Right forelimb (tissue), 1 donor: ENCODE data around the gene PIEZO2.
"Not testable (repeated sequence)": the region's sequence is repeated elsewhere in the genome, so short reads cannot be mapped to it uniquely, and the experiment has no call there.

ENCODE experiments used
- DNase-seq: peaks from one replicate; pipeline ENCODE4 v3.0.0-alpha.2; 2018

The PIEZO2 gene

DNA sequence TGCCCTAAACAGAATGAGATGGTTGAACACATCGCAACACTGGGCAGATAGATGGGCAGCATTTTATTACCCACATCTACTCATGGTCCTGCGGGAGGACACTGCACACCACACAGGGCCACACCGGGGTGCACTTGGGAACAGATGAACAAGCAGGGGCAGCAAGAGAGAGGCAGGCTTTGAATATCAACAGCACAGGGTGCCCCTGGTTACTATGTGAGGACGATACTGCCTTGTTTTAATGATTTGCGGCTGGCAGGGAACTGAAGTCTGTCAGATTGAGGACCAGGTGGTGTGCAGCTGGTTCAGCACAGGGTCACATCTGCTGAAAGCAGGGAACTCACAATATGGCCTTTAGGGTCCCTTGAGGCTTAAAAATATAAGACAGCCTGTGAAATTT is 195.7 kb downstream of the PIEZO2 start:
- no peak for DNase-seq

DNA sequence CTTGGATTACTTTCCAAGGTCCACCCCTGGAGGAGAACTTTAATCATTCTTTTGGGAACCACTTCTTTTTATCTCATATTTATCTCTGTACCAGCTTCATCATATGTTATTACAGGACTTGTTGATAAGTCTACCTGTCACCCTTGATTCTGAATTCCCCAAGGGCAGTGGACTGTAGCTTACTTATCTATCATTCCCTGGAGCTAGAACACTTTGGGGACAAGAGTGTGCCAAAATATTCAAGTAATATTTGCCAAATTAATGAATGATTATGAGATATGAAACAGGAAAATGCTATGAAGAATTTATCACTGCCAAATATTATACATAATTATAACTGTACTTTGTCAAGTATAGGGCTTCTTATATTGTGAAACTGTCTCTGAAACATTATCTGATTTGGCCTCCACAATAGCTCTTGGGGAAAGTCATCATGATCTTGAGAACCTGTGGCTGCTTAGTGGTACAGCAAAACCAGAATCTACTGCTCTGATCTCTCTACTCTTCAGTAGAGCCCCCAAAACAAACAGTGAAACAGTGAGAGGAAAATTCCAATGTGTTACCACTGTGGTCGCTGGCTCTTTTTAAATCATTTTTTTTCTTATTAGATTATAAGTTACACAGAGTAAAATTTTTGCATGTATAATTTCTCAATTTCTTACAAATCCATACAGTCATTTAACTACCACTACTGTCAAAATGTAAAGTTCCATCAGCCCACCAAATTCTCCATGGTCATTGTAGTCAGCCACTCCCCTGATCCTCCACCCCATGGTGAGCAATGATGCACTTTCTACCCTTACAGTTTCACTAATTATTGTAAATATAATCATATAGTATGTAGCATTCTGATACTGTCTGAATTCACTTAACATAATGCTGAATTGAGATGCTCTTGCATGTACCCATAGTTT is 197.5 kb downstream of the PIEZO2 start:
- DNase-seq: no peak

DNA sequence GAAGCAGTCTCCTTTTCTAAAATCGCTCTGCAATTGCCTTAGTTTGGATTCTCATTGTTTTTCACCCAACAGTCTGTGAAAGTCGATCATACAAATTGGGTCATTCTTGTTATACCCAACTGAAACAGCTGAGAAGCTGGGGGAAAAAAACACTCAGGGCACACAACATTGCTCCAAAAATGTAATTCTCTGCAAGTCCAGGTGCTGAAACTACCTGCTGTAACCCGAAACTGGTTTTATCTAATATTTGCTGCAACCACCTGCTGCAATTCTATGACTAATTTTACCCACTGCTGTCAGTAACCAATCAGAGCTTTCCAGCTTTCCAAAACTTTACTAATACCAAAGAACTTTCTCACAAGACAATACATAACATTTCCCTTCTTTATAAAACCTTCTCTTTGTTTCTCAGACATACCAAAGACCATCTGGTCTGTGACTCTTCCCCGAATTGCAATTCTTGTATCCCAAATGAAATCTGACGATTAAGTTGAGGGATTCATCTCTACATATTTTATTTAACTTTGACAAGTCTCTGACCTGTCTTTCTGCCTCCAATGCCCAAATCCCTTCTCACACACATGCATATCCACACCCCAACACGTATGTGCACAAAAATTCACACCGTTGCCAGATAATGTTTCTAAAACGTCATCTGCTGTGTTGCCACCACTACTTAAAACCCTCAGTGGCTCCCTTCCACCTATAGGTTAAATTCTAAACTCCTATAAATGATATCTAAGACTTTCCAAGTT is 198.3 kb downstream of the PIEZO2 start:
- no peak for DNase-seq

DNA sequence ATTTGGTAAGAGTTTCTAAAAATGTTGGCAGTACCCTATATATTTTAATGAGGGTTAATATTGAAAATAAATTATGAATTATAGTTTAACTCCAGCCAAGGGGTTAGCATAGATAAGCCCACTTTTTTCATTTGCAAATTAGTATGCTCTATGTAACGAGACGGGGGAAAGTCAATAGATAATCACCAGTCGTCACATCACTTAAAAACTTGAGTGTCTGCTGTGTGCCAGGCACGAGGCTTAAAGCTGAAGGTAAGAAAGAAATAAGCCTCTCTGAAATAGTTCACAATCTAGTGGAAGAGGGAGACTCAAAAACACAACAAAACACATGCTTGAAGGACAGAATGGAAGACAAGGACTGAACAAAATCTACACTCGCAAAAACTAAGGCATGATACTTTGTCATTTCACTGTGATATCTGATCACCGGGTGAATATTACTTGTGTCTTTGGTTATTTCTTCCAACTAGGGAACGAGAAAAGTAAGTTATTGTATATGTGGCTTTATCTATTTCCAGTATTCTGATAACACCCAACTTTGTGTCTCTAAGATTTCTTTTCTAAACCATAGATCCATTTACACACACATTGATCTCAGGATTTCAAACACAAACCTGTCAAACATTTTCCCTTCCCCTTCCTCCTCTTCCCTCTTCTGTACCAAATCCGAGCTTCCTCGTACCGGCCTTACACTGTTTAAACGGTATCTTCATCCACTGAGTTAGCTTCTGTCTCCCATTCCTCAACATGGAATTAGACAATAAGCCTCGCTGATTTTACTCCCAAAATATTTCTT is 199.1 kb downstream of the PIEZO2 start:
- DNase-seq: no peak

DNA sequence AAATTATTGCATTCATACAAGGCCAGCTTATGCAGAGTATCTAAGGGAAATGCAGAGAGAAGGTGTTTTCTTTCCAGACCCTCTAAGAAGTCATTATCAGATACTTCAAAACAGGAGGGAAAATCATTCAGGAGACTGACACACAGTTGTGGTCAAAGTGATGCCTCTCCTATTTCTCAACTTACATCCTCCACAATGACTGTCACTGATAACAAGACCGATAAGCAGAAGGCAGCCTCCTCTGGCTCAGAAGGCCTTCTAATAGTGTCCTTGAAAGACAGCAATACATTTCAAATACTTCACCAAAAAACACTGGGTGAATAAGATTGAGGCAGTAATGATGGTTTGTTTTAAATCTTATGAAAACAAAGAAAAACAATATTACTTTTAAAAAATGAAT is 199.7 kb downstream of the PIEZO2 start:
- DNase-seq: no peak

GRCh38 chr18:10948421-10948820 is 200.9 kb downstream of the PIEZO2 start:
- no peak for DNase-seq

DNA sequence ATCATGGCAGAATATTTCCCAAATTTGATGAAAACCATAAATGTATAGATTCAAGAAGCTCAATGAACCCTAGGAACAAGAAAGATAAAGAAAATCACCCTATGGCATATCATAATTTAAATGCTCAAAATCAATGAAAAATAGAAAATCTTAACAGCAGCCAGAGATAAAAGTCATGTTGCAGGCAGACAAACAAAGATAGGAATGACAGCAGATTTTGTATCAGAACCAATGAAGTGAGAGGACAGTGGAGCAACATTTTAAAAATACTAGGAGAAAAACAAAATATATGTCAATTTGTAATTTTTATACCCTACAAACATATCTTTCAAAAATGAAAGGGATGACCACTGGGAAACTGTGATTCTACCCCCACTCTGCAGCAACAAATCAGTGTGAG is 203.3 kb downstream of the PIEZO2 start:
- DNase-seq: no peak

DNA sequence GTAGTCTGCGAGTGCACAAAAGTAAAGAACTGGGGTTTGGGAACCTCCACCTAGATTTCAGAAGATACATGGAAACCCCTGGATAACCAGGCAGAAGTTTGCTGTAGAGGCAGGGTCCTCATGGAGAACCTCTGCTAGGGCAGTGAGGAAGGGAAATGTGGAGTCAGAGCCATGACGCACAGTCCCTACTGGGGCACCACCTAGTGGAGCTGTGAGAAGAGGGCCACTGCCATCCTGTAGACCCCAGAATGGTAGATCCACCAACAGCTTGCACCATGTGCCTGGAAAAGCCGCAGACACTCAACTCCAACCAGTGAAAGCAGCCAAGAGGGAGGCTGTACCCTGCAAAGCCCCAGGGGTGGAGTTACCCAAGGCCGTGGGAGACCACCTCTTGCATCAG is 206.4 kb downstream of the PIEZO2 start:
- DNase-seq: no peak

DNA sequence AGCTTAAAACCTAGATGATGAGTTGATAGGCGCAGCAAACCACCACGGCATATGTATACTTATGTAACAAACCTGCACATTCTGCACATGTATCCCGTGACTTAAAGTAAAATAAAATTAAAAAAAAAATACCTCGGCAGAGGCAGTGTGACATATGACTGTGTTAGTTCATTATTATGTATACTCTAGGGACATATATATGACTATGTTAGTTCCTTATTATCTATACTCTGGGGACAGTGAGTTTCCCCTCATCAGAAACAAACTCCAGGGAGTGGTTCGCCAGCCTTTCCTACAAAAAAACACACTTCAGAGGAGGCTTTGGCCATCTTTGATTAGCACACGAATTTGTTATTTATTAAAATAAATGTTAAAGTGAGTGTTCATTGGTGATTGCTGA is 209.5 kb downstream of the PIEZO2 start:
- DNase-seq: no peak

DNA sequence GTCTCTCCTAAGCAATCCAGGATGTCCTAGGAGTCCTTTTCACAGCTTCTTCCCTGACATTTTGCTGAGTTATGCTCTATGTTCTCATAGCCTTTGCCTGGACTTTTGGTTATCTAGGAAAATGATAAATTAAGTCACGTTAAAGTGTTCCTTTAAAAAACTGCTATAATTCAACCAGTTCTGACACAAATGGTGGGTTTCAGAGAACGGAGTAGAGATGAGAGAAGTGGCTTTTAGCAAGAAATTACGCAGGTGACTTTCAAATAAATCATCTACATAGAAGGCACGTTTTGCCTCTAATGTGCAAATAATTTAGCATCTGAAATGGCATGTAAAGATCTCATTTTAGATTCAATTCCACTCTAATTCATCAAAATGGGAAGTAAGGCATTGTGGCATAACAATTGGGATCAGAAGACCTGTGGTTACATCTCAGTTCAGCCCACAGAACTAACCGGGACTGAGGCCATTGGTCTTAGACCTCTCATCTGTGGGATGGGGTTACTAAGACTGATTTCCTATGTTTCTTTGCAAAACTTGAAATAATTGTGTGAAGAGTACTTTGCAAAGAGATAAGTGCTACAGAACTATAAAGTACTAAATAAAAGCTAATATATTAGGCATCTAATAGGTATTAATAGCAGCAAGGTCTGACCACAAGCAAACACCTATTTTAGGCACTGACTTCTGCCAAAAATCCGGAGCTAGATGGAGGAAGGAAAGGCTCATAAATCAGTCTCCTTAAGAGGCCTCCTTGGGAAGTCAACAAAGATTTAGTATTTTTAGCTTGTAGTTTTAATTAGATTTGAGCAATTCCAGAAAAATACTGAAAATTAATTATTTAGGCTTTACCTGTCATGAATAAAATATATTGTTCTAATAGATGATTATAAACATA is 211.4 kb downstream of the PIEZO2 start:
- no peak for DNase-seq

DNA sequence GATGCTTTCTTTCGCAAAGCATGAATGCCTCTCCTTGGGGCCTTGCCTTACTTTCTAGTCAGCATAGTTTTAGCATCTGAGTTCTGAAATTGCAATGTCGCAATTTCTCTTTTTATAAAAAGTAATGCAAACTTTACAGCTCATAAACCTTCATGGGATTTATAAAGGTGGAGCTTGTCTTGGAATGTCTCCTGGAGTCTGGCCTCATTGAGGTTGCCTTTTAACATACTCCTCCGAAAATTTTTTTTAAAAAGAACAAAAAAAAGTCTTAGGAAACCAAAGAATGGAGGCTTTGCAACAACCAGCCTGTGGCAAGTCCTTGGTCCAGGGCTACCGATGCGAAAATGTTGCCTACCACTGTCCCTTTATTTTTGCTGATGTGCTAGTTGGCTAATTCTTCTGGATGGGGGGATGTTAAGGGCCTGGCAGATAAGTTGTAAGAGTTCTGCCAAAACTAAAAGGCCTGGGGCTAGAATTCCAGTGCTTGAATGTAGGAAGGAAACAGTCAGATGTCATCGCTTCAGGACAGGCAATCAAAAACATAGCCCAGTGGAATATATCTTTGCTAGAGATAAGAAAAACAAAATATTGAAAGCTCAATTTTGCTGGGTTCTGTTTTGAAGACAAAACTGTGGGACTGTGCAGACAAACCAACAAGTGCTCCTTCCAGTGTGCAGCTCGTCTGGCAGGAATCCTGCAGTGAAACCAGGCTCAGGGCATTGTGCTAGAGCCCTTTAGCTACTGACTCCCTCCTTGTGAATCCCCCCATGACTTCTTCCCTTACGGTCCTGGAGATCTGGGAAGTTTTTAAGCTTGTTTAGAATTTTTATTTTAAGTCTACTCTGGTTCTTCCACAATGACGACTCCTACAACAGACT is 213.0 kb downstream of the PIEZO2 start:
- no peak for DNase-seq

GRCh38 chr18:10935588-10935987 is 213.8 kb downstream of the PIEZO2 start:
- no peak for DNase-seq

- DNase-seq: not testable (repeated sequence)
Observed at GRCh38 chr18:10933648-10934047, 215.7 kb downstream of the PIEZO2 start.

- no peak for DNase-seq
Observed at GRCh38 chr18:10930076-10930475, 219.3 kb downstream of the PIEZO2 start.

DNA sequence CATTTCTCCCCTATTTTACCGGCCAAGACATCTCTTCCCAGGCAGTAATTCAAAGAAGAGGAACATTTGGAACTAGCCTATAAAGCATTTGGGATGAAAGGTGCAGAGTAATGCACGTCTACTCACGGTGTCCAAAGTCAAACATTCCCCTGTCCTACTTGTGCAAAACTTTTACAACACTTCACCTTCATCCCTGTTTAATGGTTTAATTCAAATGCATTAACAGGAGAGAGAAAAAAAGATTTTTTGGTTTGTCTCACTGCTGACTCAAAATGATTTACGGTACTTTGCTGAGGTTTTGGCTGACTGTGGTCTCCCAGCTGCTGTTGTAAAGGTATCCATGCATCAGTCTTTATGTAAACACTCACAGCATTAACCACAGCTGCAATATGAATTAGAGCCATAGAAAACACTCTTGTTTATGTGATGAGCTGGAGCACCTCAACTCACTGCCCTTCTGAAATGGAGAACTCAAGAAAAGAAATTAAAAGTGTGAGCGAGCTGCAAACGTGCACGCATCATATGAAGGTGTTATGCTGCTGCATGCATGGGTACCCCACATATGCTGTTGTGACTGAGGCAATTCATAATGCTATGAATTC is 220.5 kb downstream of the PIEZO2 start:
- no peak for DNase-seq

DNA sequence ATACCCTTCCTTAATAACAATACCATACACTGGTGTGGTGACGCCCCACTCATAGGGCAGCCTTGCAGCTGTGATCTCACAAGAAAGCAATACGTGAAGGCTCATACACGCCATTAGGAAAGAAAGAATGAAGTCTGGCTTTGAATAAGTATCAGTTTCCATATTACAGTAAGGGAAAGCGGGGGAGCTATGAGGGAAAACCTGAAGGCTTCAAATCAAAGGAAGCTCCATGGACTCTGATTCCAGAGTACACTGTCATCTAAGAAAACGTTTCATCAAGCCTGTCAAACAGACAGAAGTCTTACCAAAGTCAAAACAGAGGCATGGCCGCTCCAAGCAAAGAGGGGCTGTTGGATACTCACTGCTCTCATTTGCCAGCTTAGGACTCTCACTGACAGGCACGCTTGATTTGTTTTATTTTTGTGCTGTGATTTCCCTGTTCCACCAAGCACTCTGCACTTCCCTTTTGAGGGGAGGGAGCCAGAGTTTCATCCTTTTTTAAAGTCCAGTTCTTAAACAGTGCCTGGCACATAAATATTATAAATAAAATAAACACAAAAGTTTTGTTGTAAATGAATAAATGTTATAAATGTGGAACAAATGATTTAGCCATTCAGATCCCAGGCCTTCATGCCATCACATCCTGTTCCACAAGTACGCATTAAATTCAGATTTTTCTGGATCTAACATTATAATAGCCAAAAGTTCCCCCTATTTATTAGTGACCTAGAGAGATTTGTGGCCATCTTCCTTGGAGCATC is 221.2 kb downstream of the PIEZO2 start:
- no peak for DNase-seq

DNA sequence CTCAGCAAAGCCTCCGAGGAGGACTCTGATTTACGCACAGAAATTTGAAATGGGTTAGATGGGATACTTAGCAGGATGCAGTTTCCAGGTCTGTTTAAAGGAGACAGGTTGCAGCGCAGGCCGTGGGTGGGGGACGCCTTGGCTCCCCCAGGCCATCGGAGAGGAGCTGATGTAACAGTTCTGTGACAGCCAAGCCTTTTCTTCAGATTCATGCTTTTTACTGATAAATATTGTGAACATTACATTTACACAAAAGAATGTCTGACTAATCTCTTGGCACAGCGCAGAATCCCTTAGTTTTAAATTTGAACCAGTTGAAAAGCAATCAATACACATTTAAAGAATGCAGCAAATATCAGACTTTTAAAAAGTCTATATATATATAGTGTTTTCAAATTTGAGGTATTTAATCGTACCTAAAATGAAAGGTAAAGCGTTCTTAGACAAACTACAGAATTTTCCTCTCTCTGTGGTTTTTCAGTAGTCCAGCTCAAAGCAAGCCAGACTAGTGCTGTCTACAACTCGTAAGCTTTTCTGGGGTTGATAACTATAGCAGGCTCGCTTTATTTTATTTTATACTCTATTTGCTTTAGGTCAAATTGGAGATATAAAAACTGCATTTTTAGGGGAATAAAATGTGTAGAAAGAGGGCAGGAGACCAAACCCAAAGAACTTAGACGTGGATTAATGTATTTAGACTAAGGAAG is 221.9 kb downstream of the PIEZO2 start:
- peak; percentile 56 for DNase-seq

- DNase-seq: peak; percentile 67
Observed at GRCh38 chr18:10926621-10927161, 222.7 kb downstream of the PIEZO2 start.

DNA sequence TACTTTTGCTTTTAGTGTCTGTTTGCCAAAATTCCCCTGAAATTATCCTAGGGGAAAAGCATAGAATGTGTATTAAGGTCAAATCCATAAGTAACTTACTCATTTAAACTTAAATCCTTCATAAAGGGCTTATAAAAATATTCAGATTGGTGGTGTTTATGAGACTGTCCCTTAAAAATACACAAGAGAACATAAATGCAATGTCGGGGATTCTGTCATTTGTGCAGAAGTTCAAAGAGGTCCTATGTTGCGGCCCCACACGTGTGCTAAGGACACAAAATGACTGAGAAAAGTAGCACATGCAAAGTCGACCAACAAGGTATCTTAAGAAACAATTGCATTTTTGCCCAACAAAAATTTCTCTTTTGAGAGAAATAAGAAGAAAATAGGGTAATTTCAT is 225.1 kb downstream of the PIEZO2 start:
- no peak for DNase-seq
